ENCODE measurements around the gene THUMPD2.

DNA sequence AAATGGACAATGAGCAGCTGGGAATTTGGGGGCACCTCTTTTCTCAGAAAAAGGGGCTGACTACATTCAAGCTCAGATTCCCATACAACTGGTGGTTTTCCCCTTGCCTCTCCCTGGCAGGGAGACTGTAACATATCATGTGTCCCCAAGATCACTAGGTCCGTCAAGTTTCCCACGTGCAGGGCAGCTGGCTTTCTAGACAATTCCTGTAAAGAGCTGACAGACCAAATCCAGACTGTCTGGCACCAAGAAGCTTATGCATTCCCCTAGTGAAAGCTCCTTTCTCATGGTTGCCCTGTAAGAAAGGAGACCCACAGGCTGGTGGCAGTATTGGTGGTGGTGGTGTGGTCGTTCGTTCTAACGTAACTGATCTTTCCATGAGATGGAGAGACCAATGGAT is 48.8 kb downstream of the THUMPD2 start:
- no peak for TF ChIP-seq POLR2A (IDR thresholded peaks at IDR 0.05)
- TF ChIP-seq CTCF (IDR thresholded peaks at IDR 0.05): no peak

Data from ovary (tissue), 3 donors.